ENCODE data around the gene F8A1.
"Not testable (repeated sequence)": the region's sequence is repeated elsewhere in the genome, so short reads cannot be mapped to it uniquely, and the experiment has no call there.

The F8A1 gene

DNA sequence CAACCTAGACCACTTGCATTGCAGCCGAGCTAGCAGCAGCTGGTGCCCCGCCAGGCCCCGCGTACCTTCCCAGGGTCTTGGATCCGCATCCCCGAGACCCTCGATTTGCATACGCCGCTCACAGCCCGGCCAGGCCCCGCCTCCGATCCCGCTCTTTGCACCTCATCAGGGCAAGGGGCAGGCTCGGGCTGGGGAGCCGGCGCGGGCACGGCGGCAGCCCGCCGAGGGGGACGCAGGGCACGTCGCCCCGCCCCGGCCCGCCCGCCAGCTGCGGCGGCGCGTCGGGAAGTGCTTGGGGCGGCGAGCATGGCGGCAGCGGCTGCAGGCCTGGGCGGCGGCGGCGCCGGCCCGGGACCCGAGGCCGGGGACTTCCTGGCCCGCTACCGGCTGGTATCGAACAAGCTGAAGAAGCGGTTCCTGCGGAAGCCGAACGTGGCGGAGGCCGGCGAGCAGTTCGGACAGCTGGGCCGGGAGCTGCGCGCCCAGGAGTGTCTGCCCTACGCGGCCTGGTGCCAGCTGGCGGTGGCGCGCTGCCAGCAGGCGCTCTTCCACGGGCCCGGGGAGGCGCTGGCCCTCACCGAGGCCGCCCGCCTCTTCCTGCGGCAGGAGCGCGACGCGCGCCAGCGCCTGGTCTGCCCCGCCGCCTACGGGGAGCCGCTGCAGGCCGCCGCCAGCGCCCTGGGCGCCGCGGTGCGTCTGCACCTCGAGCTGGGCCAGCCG, at the start of gene F8A1:
Gene F8A1, plus strand, starts transcription at position 287 of the 720 bp plus-strand sequence. Its CDS starts 20 bp downstream, at position 307.
- DNase-seq, result peak; percentile 21 to 25

DNA sequence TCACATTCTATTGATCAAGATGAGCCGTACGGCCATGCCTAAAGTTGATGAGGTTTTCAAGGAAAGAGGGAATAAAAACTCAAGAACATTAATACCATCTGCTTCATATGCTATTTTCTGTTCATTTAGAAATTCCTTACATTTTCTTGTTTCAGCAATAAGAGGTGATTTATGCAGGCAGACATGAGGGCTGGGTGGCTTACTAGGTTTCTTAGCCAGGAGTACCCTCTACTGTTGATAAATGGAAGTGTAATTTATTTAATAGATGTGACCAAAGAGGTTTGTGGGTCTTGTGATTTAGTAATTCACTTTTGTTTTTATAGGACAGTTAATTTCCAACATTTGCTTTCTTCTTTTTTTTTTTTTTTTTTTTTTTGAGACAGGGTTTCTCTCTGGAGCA, 45.3 kb upstream of the F8A1 start:
- DNase-seq, result no peak

DNA sequence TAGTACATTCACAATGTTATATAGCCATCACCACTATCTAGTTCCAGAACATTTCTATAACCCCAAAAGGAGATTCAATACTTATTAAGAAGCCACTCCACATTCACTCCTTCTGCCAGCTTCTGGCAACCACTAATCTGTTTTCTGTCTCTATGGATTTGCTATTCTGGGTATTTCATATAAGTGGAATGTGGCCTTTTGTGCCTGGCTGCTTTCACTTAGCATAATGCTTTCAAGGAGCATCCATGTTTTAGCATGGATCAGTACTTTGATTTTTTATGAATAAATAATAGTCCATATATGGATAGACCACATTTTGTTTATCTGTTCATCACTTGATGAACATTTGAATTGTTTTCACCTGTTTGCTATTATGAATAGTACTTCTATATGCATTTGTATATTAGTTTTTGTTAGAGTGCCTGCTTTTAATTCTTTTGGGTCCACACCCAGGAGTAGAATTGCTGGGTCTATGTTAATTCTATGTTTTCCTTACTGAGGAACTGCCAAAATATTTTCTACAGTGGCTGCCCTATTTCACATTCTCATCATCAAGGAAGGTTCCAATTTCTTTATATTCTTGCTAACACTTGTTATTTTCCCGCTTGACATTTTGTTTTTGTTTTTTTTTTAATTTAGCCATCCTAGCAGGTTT, 35.1 kb upstream of the F8A1 start:
- no peak for DNase-seq

DNA sequence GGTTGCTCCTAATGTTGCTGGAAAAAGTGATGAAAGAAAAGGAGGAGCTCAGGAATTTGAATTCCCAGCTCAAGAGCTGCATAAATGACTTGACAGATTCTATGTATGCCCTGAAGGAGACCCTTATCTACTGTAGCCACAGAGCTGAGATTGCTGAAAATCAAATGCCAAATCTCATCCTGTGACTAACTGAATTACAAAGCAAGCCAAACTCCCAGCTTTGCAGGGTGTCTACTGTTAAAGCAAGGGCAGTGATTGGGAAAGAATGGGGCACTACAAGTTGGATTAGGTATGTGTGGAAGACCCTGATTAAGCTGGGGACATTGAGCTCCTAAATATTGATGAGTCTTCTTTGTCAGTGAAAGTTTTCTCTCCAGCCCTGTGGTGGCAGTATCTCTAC, 30.9 kb upstream of the F8A1 start:
- DNase-seq, result no peak

DNA sequence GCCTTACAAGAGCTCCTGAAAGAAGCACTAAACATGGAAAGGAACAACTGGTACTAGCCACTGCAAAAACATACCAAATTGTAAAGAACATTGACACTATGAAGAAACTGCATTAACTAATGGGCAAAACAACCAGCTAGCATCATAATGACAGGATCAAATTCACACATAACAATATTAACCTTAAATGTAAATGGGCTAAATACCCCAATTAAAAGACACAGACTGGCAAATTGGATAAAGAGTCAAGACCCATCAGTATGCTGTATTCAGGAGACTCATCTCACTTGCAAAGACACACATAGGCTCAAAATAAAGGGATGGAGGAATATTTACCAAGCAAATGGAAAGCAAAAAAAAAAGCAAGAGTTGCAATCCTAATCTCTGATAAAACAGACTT, 17.6 kb upstream of the F8A1 start:
- DNase-seq, result not testable (repeated sequence)

DNA sequence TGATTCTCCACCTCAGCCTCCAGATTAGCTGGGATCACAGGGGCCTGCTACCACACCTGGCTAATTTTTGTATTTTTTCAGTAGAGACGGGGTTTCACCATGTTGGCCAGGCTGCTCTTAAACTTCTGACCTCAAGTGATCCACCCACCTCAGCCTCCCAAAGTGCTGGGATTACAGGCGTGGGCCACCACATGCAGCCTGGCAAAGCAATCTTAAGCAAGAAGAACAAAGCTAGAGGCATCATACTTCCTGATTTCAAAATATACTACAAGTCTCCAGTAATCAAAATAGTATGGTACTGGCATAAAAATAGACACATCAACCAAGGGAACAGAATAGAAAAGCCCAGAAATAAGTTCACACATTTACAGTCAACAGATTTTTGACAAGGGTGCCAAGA, 12.8 kb upstream of the F8A1 start:
- no peak for DNase-seq

DNA sequence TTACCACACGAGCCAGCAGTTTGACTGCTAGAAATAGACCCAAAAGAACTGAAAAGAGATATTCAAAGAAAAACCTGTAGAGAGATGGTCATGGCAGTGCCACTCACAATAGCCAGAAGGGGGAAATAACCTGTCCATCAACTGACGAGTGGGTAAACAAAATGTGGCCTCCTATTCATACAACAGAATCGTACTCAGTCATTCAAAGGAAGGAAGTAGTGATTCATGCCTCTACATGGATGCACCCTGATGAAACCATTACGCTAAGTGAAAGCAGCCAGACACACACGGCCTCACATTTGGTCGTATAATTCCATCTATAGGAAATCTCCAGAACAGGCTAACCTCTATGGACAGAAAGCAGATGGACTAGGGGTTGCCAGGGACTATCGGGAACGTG, 2.1 kb upstream of the F8A1 start:
- DNase-seq, result not testable (repeated sequence)

DNA sequence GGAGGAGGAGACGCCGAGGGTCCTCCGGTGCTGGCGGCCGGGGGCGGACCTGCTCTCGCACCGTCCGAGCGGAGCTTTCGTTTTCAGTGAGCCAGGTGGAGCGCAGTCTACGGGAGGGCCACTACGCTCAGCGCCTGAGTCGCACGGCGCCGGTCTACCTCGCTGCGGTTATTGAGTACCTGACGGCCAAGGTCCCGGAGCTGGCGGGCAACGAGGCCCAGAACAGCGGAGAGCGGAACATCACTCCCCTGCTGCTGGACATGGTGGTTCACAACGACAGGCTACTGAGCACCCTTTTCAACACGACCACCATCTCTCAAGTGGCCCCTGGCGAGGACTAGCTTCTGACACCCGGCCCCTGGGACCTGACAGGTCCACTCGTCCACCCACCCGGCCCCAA, 1.1 kb upstream of the F8A1 start:
- not testable (repeated sequence) for DNase-seq

DNA sequence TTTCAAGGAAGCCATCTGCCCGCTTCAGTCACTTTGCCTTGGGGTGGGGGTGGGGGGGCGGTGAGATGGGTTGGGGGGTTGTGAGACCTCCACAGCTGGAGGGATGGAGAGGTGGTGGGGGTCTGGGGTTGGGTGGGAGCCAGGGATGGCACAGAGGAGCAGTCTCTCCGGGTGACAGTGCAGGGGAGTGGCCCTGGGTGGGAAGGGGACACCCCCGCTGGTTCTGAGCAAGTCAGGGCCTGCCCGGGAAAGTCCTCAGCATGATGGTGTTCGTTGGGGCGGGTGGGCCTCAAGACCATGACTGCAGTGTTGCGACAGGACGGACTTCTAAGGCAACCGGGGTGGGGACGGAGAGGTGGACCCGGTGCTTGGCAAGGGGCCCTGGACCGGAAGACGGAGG, 606 bp upstream of the F8A1 start:
- not testable (repeated sequence) for DNase-seq

DNA sequence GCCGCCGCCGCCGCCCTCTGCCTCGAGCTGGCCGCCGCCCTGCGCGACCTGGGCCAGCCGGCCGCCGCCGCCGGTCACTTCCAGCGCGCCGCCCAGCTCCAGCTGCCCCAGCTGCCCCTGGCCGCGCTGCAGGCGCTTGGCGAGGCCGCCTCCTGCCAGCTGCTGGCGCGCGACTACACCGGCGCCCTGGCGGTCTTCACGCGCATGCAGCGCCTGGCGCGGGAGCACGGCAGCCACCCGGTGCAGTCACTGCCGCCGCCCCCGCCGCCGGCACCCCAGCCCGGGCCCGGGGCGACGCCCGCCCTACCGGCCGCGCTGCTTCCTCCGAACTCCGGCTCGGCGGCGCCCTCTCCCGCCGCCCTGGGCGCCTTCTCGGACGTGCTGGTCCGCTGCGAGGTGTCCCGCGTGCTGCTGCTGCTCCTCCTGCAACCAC, 650 bp downstream of the F8A1 start:
- DNase-seq, result not testable (repeated sequence)

DNA sequence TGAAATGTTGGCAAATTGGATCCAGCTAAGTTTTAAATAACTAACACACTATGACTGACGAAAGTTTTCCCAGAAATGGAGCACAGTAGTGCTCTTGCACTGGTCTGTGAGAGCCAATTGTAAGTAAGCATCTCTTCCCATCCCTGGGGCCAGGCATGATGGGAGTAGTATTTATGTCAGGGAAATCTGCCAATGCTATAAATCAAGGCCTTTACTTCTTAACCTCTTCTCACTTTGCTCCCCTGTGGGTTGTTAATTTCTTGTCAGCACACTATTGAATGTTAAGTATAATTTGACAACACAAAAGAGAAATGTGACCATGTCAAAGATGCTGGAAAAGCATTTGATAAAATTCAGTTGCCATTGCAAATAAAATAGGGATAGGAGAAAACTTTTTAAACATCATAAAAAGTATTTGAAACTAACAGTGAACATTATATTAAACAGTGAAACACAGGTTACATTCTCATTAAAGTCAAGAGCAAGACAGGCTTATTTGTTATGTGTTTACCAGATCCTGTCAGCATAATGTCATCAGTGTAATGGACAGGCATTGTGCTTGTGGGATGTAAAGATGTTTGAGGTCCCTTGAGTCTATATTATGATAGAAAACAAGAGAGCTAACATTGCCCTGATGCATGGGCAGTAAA, 5.0 kb downstream of the F8A1 start:
- DNase-seq, result no peak

DNA sequence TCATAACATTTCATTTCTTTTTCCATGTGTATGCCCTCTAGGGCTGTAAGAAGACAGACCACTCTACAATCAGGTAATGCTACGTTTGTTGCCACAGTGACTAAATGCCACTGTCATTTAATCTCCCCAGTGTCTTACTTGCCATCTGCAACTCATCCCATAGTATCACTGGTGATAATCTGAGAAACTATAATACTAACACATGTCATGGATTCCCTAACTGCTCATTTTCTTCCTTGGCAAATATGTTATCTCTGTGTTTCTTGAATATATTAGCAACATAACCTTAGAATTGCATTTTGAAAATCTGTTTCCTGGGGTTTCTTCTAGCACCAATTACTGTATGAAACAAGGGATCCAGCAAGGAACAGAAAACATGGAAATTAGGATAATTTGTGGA, 6.1 kb downstream of the F8A1 start:
- no peak for DNase-seq

DNA sequence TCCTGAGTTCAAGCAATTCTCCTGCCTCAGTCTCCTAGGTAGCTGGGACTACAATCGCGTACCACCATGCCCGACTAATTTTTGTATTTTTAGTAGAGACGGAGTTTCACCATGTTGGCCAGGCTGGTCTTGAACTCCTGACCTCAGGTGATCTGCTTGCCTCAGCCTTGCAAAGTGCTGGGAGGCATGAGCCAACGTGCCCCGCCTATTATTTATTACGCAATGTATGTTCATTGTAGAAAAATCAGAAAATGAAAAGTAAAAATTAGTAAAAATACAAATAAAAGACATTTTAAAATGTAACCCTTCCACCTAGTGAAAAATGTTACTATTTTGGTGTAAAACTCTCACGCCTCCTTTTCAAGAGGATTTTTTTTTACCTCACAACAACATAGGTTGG, 14.2 kb downstream of the F8A1 start:
- no peak for DNase-seq

DNA sequence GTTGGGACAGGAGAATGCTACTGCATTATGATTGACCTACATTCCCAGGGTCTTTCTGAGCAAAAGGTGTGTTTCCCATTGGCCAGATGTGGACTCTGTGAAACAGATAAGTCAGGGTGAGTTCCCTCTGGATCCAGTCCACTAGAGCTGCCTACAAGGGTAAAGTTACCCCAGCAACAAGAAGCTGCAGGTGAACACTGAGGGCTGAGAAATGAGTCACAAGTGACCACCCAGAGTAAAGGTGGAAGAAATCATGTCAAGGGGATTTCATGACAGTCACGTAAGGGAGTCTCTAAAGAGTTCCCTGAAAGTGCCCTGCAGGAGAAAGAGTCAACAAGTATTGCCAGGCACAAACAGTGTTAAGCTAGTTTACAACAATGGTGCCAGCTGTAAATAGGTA, 16.3 kb downstream of the F8A1 start:
- DNase-seq, result no peak

DNA sequence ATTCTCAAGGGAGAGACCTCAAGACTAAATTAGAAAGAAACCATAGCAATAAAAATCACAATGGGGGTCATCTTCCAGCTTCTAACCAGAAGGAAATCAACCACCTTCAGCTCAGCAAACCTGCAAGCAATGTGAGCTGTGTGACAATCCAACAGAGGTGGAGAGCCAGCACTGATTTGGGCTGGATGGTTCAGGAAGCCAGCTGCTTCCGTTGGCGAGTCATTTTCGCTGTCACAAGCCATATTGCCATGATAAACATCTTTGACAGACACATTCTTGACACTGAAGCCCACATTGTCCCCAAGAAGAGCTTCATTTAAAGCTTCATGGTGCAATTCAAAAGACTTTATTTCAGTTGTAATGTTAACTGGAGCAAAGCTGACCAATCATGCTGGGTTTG, 22.7 kb downstream of the F8A1 start:
- DNase-seq, result no peak

DNA sequence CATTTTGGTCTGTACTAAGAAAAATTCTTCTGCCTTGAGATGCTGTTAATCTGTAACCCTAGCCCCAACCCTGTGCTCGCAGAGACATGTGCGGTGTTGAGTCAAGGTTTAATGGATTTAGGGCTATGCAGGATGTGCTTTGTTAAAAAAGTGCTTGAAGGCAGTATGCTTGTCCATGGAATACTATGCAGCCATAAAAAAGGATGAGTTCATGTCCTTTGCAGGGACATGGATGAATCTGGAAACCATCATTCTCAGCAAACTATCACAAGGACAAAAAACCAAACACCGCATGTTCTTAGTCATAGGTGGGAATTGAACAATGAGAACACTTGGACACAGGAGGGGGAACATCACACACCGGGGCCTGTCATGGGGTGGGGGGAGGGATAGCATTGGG, 23.9 kb downstream of the F8A1 start:
- DNase-seq, result not testable (repeated sequence)

DNA sequence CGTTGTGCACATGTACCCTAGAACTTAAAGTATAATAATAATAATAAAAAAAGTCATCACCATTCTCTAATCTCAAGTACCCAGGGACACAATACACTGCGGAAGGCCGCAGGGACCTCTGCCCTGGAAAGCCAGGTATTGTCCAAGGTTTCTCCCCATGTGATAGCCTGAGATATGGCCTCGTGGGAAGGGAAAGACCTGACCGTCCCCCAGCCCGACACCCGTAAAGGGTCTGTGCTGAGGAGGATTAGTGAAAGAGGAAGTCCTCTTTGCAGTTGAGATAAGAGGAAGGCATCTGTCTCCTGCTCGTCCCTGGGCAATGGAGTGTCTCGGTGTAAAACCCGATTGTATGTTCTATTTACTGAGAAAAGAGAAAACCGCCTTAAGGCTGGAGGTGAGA, 24.4 kb downstream of the F8A1 start:
- not testable (repeated sequence) for DNase-seq

DNA sequence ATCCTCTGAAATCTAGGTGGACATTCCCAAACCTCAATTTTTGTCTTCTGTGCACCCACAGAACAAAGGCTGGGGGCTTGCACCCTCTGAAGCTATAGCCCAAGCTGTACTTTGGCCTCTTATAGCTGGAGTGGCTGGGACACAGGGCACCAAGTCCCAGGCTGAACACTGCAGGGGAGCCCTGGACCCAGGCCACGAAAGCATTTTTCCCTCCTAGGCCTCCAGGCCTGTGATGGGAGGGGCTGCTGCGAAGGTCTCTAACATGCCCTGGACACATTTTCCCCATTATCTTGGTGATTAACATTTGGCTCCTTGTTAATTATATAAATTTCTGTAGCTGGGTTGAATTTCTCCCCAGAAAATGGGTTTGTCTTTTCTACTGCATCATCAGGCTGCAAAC, 27.9 kb downstream of the F8A1 start:
- no peak for DNase-seq

DNA sequence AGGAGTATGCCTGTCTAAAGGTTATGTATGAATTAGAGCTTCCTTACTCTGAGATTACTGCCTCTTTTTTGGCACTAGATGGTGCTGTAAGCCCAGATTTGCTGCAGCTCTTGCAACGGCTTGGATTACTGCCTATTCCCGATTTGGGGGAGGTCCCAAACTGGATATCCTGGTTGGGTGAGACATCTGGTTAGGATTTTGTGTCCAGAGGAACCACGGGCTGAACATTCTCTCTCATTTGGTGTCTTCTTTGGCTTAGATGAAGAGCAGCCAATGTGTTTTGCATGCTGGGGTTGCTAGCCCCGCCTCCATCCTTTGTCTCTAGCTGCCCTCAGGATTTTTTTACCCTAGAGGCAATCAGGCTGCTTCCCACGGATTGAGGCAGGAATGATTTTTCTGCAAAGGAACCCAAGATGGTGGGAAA, 31.9 kb downstream of the F8A1 start:
- peak in 1 of 2 experiments; percentile 2 for DNase-seq

DNA sequence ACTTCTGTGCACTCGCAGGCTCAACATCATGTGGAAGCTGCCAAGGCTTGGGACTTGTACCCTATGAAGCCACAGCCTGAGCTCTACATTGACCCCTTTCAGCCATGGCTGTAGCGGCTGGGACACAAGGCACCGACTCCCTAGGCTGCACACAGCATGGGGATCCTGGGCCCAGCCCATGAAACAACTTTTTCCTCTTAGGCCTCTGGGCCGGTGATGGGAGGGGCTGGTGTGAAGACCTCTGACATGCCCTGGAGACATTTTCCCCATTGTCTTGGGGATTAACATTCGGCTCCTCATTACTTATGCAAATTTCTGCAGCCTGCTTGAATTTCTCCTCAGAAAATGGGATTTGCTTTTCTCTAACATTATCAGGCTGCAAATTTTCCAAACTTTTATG, 38.6 kb downstream of the F8A1 start:
- not testable (repeated sequence) for DNase-seq
